HG02642 (cell line): ENCODE results near the gene SMURF1.
"Not testable (repeated sequence)": the region's sequence is repeated elsewhere in the genome, so short reads cannot be mapped to it uniquely, and the experiment has no call there.

ENCODE experiments used
- ATAC-seq: cut with Tn5 transposase; IDR thresholded peaks from one replicate; pipeline ENCODE4 v1.9.1; 2021; ENCODE audit warnings: mild to moderate bottlenecking; ENCODE audit not compliant: unreplicated experiment, poor library complexity

Gene SMURF1

DNA sequence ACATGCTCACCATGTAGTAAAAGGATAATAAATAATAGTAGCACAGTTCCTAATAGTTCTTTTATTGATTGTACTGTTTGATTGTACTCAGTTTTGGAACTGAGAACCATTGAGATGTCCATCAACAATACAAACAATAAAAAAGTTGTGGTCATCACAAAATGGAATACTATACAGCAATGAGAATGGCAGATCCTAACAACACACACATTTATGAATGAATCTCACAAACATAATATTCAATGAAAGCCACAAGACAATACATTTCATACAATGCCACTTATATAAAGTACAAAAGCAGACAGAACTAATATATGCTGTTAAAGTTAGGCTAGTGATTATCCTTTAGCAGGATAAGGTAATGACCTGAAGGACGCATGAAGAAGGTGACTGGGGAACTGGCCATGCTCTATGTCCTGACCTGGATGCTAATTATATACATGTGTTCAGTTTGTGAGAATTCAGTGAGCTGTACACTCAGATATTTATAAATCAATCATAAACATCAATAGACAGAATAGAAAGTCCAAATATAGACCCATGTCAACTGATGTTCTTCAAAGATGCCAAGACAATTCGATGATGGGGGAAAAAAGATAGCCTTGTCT is 70.0 kb downstream of the SMURF1 start:
- no peak for ATAC-seq

- no peak for ATAC-seq
These were observed 71.8 kb downstream of the SMURF1 start for GRCh38 chr7:99072126-99072525.

GRCh38 chr7:99070361-99070760 is 73.5 kb downstream of the SMURF1 start:
- no peak for ATAC-seq

- ATAC-seq, result no peak
These were observed 82.7 kb downstream of the SMURF1 start for GRCh38 chr7:99061001-99061776.

DNA sequence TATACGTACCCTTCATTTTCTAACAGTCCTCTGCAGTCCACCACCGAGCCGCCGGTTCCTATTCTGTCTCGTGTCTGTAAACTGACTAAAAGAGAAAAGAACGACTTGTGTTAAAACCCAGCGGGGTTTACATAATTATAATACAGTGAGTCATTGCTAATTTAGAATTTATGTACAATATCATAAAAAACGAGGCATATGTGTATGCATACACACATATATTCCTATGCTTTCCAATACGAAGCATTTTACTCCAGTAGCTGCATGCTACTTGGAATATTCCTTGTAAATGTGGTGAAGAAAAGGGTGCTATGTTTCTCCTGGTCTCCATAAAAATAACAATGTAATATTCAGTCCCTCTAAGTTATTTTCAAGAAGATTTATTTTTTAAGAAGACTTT is 89.1 kb downstream of the SMURF1 start:
- ATAC-seq, result no peak

GRCh38 chr7:99050971-99051370 is 92.9 kb downstream of the SMURF1 start:
- no peak for ATAC-seq

- ATAC-seq, result no peak
These were observed 96.3 kb downstream of the SMURF1 start for GRCh38 chr7:99047526-99048077.

GRCh38 chr7:99046722-99047121 is 97.2 kb downstream of the SMURF1 start:
- ATAC-seq, result no peak

GRCh38 chr7:99046262-99046661 is 97.6 kb downstream of the SMURF1 start:
- ATAC-seq, result not testable (repeated sequence)

DNA sequence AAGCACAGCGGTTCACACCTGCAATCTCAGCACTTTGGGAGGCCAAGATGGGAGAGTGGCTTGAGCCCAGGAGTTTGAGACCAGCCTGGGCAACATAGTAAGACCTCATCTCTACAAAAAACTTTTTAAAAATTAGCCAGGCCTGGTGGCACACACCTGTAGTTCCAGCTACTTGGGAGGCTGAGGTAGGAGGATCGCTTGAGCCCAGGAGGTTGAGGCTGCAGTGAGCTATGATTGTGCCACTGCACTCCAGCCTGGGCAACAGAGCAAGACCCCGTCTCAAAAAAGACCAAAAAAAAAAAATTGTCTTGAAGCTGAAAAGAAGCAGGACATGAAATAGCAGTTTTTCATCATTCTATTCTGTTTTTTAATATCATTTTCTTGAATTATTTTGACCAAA is 99.0 kb downstream of the SMURF1 start:
- not testable (repeated sequence) for ATAC-seq

DNA sequence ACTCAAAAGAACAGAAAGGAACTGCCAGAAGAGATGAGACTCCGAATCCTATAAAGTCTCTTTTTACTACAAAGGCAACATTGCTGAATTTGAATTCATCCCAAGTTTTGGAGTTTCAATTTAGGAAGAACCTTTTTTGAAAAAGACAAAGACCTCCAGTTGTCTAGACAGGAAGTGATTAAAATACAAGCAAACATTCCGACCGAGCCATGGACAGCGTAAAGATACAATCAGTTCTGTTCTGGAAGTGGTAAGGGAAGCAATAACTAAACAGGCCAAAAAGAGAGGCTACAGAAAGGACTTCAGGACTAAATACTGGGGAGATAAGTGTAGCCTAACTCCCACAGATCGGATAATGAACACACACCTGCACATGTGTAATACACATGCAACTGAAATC is 101.0 kb downstream of the SMURF1 start:
- no peak for ATAC-seq

- no peak for ATAC-seq
These were observed 102.4 kb downstream of the SMURF1 start for GRCh38 chr7:99041526-99041925.

DNA sequence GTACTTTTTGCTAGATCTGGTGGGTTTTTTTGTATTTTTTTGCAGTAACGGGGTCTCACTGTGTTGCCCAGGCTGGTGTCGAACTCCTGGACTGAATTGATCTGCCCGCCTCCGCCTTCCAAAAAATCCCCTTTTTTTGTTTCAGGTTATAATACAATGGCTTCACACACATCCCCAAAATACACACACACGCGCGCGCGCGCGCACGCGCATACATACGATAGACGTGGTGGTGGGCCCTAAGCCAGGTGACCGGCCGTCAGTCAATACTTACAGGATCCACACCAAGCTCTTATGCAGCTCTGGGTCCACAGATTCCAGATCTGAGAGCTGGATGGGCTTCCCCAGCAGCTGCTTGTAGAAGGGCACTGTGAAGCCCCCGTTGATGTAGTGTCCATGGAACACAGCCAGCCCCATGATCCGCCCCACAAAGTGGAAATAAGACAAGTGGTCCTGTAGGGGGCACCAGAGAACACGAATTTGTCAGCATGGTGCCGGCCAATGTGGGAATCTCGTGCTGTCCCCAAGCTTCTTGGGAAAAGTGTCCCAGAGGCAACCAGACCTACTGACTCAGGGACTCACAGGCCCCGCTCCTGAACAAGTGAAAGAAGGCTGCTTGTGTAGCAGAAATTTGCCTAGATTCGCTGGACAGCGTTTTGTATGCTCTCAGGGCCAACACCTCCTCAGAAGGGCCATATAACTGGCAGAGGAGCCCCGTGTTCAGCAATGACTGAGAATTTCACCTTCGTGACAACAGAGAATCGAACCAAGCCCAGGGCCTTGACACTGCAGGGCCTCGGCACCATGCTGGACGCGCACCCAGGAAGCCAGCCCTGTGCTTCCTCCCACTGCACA is 103.6 kb downstream of the SMURF1 start:
- no peak for ATAC-seq

DNA sequence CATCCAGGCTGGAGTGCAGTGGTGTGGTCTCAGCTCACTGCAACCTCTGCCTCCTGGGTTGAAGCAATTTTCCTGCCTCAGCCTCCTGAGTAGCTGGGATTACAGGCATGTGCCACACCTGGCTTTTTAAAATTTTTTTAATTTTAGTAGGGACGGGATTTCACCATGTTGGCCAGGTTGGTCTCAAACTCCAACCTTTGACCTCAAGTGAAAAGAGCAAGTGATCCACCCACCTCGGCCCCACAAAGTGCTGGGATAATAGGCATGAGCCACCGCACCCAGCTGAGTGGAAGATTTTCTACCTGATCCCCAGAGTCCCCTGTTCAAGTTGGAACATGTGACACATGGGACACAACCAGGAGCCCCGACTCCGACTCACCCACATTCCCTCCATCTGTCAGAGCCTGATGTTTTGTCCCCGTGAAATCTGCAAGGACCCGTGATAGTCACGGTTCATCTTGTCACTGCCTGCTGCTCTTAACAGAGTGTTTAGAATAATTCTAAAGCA is 104.5 kb downstream of the SMURF1 start:
- ATAC-seq, result no peak

- ATAC-seq, result no peak
These were observed 105.6 kb downstream of the SMURF1 start for GRCh38 chr7:99038086-99038855.

DNA sequence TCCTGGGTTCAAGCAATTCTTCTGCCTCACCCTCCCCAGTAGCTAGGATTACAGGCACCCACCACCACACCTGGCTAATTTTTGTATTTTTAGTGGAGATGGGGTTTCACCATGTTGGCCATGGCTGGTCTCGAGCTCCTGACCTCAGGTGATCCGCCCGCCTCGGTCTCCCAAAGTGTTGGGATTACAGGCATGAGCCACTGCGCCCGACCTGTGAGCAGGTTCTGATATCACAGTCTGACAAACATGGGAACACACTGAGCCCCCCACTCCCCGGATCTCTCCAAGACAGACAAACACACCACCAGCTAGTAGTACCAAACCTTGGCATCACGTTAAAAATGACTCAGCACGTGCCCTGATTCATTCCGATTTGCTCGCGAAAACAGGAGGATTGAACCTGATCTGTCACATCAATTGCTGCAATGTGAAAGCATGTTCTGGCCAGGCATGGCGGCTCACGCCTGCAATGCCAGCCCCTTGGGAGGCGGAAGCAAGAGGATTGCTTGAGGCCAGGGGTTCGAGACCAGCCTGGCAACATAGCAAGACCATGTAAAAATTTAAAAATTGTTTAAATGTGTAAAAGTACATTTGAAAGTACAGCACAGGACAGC is 106.5 kb downstream of the SMURF1 start:
- no peak for ATAC-seq

DNA sequence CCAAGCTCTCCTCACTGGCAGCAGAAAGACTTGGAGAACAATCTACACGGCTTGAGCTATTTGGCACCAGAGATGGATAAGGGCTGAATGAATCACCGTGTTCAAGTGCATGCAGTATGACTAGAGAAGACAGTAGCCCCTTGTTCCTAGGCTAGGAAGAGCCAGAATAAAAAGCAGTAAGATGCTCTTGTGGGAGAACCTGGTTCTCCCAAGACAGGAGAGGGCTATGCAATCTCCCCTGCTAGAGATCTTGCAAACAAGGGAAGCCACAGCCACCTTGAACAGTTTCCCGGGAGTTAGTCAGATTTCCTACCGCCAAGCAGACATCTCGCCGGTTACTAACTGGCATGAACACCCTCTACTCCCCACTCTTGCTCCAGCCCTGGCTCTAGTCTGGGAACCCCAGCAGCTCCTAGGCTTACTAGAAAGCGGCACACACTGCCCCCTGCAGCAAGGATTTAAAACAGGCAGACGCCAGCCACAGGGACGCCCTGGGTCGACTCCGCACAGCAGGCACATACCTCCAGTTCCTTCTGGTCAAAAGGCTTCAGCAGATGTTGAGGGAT is 107.3 kb downstream of the SMURF1 start:
- no peak for ATAC-seq

DNA sequence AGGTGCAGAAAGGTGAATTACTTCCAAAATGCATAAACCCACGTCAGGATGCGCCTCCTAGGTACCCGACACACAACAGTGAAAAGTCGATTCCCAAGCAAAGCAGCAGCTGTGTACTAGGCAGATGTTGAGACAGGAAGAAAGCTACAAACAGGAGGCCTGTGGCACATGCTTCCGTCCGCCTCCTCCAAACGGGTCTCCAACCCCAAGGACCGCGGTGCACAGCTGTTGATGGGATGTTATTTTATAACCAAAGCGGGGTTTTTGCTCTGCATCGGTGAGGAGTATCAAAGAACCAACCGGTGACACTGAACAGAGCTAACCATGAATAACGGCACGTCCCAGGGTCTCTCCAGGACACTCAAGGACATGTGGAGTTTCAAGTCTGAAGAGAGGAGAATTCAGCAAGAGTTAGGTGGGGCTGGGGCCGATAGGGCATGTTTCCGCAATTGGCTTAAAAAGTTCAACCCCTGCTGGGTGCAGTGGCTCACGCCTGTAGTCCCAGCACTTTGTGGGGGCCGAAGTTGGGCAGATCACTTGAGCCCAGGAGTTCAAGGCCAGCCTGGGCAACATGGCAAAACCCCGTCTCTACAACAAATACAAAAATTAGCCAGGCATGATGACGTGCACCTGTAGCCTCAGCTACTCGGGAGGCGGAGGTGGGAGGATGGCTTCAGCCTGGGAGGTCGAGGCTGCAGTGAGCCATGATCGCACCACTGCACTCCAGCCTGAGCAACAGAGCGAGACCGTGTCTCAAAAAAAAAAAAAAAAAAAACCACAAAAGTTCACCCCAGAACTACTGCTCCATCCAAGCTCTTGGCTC is 108.0 kb downstream of the SMURF1 start:
- no peak for ATAC-seq
